GM21786 (cell line): ENCODE results near the gene PRDM16.

Source experiments
- ATAC-seq: cut with Tn5 transposase; IDR thresholded peaks from one replicate; pipeline ENCODE4 v1.9.1; 2021; ENCODE audit not compliant: unreplicated experiment

The PRDM16 gene

GRCh38 chr1:3290915-3291314, 221.9 kb downstream of the PRDM16 start:
- ATAC-seq: no peak

DNA sequence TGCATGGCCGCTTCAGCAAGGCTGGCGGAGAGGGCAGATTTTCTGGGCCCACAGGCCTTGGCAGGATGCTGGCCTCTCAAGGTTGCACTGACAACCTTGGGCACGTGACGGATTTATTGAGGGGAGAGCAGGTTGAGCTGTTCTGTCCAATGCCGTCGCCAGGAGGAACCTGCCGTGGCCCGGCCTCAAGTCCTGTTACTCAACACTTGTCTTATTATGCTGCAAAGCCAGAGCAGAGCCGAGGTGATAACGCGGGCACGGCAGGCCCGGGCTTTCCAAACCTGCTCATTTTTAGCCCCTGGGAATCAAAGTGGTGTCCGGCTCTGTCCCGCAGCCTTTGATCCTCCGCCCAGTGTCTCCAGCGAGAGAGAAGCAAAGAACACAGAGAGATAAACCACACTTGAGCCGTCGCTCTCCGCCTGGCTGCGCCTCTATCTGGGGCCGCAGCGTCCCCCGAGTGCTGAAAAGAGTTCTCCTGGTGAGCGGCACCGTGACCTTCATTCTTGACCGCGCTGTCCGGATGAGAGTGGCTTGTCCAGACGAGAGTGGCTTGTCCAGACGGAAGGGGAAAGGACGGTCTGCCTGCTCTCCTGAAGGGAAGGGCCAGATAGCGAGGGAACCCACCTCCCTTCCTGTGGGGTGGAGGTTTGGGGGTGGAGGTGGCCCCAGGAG, 223.2 kb downstream of the PRDM16 start:
- no peak for ATAC-seq

DNA sequence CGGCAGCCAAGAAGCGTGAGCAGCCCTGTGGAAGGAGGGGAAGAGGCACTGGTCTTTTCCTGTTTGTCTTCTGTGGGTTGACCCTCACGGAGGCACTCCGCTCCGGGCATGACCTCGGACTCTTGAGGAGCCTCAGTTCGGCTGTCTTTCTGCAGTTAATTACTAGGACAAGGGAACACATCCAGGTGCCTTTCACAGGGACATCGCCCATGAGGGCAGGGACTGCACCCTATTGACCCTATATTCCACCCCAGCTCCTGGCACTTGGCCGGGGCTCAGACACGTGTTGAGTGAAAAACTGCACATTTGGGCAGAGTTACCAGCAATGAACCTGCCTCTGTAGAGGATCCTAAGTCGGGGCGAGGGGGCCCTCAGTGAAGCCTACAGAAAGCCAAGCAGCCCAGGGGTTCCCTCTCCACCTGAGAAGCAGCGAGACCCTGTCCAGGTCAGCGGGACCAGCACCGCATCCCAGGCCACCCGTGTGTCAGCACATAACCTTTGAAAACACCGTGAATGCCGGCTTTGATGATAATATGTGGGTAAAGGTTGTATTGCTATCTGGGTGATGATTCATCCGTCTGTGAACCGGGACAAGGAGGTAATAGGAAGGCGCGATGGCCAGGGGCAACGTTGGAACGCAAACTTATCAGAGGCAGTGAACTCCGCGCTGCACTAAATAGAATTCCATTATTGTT, 224.0 kb downstream of the PRDM16 start:
- no peak for ATAC-seq

DNA sequence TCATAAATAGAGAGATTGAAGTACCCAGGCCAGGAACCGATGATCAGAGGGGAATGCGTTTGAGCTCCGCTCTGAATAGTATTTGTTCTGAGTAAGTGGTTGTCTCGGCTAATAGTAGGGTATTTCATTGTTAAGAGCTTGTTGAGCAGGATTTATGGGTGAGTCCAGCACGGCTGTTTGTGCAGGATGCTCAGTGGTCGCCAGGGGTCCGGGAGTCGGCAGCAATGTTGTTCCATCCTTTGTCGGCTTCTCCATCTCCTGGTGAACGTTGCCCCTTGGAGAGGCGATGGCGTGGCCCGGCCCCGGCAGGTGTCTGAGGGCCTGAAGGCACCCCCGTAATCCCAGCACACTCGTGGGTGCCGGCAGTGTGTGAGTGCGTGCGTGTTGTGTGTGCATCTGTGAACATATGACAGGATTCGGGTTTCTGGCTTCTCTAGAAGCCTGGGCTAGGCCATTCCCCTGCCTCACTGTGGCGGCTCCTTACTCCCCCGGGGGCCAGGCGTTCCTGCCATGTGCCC, 224.6 kb downstream of the PRDM16 start:
- ATAC-seq: no peak

DNA sequence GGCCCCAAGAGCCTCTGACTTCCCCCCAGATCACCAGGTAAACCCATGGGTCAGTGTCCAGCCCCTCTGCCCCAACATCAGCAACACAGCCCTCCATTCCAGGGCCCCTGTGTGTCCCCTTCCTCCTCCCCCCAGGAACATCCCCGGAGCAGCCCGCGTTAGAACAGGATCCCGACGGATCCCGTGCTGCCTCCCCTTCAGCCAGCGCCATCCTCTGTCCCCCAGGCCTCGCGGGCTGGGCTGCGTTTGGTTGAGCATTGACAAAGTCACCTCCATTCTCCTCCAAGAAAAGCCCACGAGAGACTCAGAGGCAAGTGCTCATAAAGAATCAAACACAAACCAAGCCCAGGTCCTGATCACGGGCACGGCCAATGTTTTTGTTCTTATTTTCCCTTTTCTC, 225.4 kb downstream of the PRDM16 start:
- ATAC-seq: no peak

DNA sequence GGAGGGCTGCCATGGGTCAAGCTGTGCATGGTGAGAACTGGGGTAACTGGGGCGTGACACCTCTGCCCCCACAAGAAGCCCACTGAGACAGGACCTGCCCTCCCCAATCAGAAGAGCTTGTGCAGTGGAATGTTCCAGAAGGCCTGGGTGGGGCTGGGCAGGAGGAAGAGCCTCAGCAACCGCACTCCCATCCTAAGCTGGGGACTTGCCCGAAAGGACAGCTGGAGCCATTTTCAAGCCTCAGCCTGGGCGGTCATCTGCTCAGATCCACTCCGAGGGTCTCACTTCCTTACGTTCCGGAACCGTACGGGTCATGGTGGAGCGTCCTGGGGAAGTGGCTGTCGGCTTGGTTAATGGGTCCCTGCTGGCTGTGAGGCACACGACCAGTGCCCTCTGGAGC, 226.8 kb downstream of the PRDM16 start:
- no peak for ATAC-seq

GRCh38 chr1:3296326-3296725, 227.3 kb downstream of the PRDM16 start:
- ATAC-seq: no peak

- ATAC-seq: no peak
These were observed 227.8 kb downstream of the PRDM16 start for GRCh38 chr1:3296826-3297225.

DNA sequence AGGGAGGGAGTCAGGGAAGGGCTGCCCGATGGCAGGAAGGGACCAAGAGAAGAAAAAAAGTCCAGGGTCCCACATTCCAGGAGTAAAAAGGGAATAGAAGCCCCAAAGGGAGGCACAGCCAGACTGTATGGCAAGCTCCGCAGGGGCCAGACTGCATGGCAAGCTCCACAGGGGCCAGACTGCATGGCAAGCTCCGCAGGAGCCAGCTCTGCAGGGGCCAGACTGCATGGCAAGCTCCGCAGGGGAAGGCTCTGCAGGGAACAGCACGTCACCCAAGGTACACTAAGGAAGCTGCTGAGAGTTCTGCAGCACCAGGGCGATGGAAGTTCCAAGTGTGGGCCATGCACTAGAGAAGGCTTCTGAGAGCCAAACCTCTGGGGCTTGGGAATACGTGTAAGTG, 228.8 kb downstream of the PRDM16 start:
- no peak for ATAC-seq

DNA sequence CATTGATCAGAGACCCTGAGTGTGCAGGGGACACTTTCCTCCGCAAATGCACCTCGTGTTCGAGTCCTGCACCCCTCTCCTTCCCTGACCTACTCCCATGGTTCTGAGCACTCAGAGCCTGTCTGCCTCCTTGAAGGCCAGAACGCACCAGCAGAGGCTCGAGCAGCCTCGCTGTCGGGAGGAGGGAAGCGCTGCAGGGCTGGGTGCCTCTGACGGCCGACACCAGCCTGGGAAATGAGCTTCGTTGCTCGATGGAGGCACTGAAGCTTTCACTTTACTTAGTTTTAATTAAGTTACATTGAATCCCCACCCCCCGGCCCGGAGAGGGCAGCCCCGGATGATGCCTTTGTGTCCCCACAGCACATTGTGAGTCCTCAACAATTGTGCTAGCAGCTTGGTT, 229.2 kb downstream of the PRDM16 start:
- ATAC-seq: no peak

DNA sequence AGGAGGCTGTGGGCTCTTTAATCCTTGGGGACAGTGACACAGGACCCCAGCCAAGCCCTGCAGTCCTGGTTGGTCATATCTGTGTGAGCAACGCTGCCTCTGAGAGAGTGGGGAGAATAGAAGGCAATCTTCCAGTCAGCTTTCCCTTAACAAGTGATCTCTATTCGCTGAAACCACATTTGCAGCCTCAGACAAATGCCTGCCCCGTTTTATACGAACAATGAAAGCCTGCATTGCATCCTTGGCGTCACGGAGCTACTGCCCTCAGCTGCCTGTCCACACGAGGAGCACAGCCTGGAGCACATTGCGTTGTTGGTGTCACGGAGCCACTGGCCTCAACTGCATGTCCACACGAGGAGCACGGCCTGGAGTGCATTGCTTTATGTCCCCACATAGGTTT, 235.2 kb downstream of the PRDM16 start:
- no peak for ATAC-seq

- ATAC-seq: no peak
These were observed 235.7 kb downstream of the PRDM16 start for GRCh38 chr1:3304692-3305091.

- ATAC-seq: no peak
These were observed 236.2 kb downstream of the PRDM16 start for GRCh38 chr1:3305156-3305555.

DNA sequence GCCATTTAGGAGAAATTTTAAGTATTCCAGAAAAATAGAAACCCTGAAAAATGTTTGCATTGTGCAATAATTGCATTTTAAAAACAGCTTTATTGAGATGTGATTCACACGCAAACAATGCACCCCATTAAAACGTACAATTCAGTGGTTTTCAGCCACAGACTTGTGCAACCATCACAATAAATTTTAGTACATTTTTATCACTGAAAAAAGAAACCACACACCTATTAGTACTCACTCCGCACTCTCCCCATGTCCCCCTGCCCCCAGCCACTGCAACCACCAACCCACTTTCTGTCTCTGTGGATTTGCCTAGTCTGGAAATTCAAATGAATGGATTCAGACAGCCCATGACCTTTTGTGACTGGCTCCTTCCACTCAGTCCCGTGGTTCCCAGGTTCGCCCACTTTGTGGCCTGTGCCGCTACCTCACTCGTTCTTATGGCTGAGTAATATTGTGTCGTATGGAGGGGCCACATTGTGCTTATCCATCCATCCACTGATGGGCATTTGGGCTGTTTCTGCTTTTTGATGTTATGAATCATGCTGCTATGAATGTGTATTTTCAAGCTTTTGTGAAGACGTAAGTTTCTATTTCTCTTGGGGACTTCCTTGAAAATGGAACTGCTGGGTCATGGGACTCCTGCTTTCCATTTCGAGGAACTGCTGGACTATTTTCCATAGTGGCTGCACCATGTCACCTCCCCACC, 237.7 kb downstream of the PRDM16 start:
- ATAC-seq: no peak

GRCh38 chr1:3307359-3307758, 238.4 kb downstream of the PRDM16 start:
- no peak for ATAC-seq

- no peak for ATAC-seq
These were observed 239.1 kb downstream of the PRDM16 start for GRCh38 chr1:3308053-3308452.

GRCh38 chr1:3310718-3311400, 241.9 kb downstream of the PRDM16 start:
- ATAC-seq: no peak

- no peak for ATAC-seq
These were observed 242.7 kb downstream of the PRDM16 start for GRCh38 chr1:3311711-3312110.

GRCh38 chr1:3312310-3312897, 243.4 kb downstream of the PRDM16 start:
- ATAC-seq: no peak

- no peak for ATAC-seq
These were observed 244.0 kb downstream of the PRDM16 start for GRCh38 chr1:3312898-3313575.

DNA sequence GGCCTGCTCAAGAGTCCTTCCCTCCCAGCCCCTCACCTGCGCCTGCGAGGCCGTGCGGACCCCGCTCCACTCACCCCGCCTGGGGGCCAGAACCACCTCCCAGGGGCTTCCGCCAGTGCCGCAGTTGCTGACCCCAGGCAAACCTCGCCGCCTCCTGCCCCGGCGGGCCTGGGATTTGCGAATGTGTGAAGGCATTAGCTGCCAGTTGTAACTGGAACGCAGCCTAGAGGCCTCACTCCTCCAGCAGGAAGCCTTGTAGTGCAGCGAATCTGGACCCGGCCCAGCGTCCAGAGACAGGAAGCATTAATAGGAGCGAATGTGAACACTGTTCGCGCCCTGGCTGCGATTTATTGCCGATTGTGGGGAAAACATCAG, 244.6 kb downstream of the PRDM16 start:
- ATAC-seq: no peak
